Right lobe of liver (tissue), 4 donors: ENCODE results near the gene RAP1GAP2.

ENCODE experiments used
- CTCF ChIP-seq, 4 donors: fragments of 200-600 bp in 3 of 4; fragments of 450-650 bp in 1 of 4; IDR thresholded peaks; one replicate each; pipeline versions ENCODE4 v1.5.1 to v1.8.0; 2016 to 2022; ENCODE audit warnings: antibody characterized with exemption in 4 of 4, mild to moderate bottlenecking in 2 of 4
- POLR2A ChIP-seq: fragments of 450-650 bp; IDR thresholded peaks from one replicate; pipeline ENCODE4 v1.6.1; 2017; ENCODE audit warnings: antibody characterized with exemption, mild to moderate bottlenecking
- donor health status: DM: no; HTN: no; CAD: no.
- donor health status: DM: no; HTN: no; CAD: no.
- donor health status: DM: no; HTN: yes; CAD: no.

DNA sequence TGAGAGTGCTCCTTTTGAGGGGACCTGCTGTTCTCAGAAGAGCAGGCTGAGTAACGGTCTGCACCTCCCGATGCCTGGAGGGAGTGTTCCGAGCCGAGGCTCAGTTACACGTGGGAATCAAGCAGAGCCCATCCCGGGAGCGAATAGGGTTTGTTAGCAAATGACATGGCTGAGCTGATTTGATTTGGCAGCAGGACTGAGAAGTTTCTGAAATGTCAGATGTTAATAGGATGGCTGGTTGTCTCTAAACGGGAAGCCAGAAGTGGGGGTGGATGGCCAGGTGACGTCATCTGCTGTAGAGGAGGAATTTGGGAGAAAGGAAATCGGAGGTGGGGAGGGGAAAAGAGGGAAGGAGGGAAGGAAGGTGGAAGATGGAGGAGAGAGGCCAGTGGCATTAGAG is 128.0 kb downstream of the RAP1GAP2 start:
- TF ChIP-seq CTCF (IDR thresholded peaks at IDR 0.05) (no peak), POLR2A (no peak)
